Heart left ventricle (tissue), 16 donors: Measurements from ENCODE around the gene GFI1B. TPM values are rescaled to one million over a fixed set of nuclear protein-coding genes. Genes with fewer than 3 reads are reported as not detected.
"Not testable (repeated sequence)": the region's sequence is repeated elsewhere in the genome, so short reads cannot be mapped to it uniquely, and the experiment has no call there.

Experiments
- ATAC-seq, 4 donors: fragments of 200-7000 bp; cut with Tn5 transposase; one replicate each; pipeline ENCODE4 v1.9.1; 2020 to 2022; ENCODE audit warnings: moderate library complexity in 4 of 4, mild to moderate bottlenecking in 3 of 4, moderate number of reproducible peaks in 1 of 4
- DNase-seq, 5 donors: peaks; one replicate each; pipeline ENCODE4 v3.0.0-alpha.2; 2020
- H3K27ac ChIP-seq, 12 donors: fragments of 200-600 bp; sonication (generic) in 4 of 12; one replicate each; pipeline versions ENCODE4 v1.5.0 to v1.8.0; 2016 to 2022; ENCODE audit warnings: mild to moderate bottlenecking in 2 of 12
- H3K27me3 ChIP-seq, 9 donors: fragments of 200-600 bp; sonication (generic) in 2 of 9; one replicate each; pipeline versions ENCODE4 v1.5.1 to v1.8.0; 2016 to 2022; ENCODE audit warnings: mild to moderate bottlenecking in 3 of 9
- H3K36me3 ChIP-seq, 9 donors: fragments of 200-600 bp; sonication (generic) in 2 of 9; one replicate each; pipeline versions ENCODE4 v1.5.0 to v1.8.0; 2018 to 2022; ENCODE audit warnings: mild to moderate bottlenecking in 2 of 9
- H3K4me1 ChIP-seq, 12 donors: fragments of 200-600 bp; sonication (generic) in 4 of 12; one replicate each; pipeline versions ENCODE4 v1.5.0 to v1.8.0; 2016 to 2022; ENCODE audit warnings: mild to moderate bottlenecking in 3 of 12
- H3K4me3 ChIP-seq, 12 donors: fragments of 200-600 bp; sonication (generic) in 4 of 12; one replicate each; pipeline versions ENCODE4 v1.5.0 to v1.8.0; 2017 to 2022; ENCODE audit warnings: mild to moderate bottlenecking in 9 of 12, moderate library complexity in 4 of 12
- H3K9me3 ChIP-seq, 12 donors: fragments of 200-600 bp; sonication (generic) in 4 of 12; one replicate each; pipeline versions ENCODE4 v1.5.0 to v1.8.0; 2016 to 2022; ENCODE audit warnings: mild to moderate bottlenecking in 1 of 12
- CTCF ChIP-seq, 12 donors: fragments of 200-600 bp; sonication (generic) in 4 of 12; IDR thresholded peaks; one replicate each; pipeline versions ENCODE4 v1.5.0 to v1.8.0; 2018 to 2022; ENCODE audit warnings: antibody characterized with exemption in 12 of 12, mild to moderate bottlenecking in 5 of 12
- POLR2A ChIP-seq, 2 donors: fragments of 450-650 bp; IDR thresholded peaks; one replicate each; pipeline ENCODE4 v1.6.1; 2017; ENCODE audit warnings: antibody characterized with exemption in 2 of 2, mild to moderate bottlenecking in 2 of 2, moderate library complexity in 2 of 2
- WGBS, 4 donors: extraction: QIAGEN DNeasy Blood & Tissue Kit in 2 of 4; methylation state at CpG; one replicate each; pipeline versions ENCODE4 v1.1.5 to v1.1.7; 2013 to 2018; 5-methylcytosine and 5-hydroxymethylcytosine counted together
- intact Hi-C, 10 donors: fragments of 100-400 bp; cut with DNase I; formaldehyde crosslinking; loops; one replicate each; pipeline versions ENCODE4 v1.11.1 to v1.14.2; 2022
- polyA plus RNA-seq, 2 donors: library from polyadenylated mRNA; stranded (reverse); fragments of 200-250 nt; gene quantifications; one replicate each; pipeline ENCODE4 v1.2.3, GENCODE V29; 2013
- total RNA-seq, 9 donors: library from RNA; depleted of rRNA in 2 of 9; stranded (reverse); fragments of >200 nt in 2 of 9; fragmentation: NEBNext Ultra II Directional in 3 of 9; extraction: Animal tissue kit (Norgen Biotek cat#: 25700) in 3 of 9; gene quantifications; one replicate each; pipeline versions ENCODE4 v1.1.0 to v1.2.4, GENCODE V29; 2016 to 2023
- donor health status: ischemic (EF 13 %, LVEDD 7.1; RV severe dilation, severe dysfunction).
- donor health status: healthy with polysubstance abuse.
- donor health status: DM: no; HTN: yes; CAD: no.
- donor health status: DM: no; HTN: no; CAD: no.
- donor health status: ischemic (EF 25% LVEDD 6.9; RV normal size, moderate dysfunction).
- donor health status: ischemic (EF 25% LVEDD 5.7; RV mildly dilated, moderate dysfunction).
- donor health status: healthy.
- donor health status: DM: yes; HTN: yes; CAD: no.
- donor health status: ischemic (EF 35%, LVEDD 5.7; RV mildly dilated, moderate dysfunction).
- donor health status: nonischemic (EF 11% LVEDD 7.7; RV severe dilation, severe dysfunction).
- donor health status: DM: yes; HTN: yes; CAD: no.
- donor health status: PGD.
- donor health status: ischemic (EF 29% LVEDD 5.4; RV normal size, mild dysfunction).
- donor health status: nonischemic (EF 23%, LVEDD 6.1; RV moderate dilation, normal function).

GFI1B gene
- total and polyA plus RNA-seq, 11 donors, result 0.06 to 0.39 (median 0.31) TPM; not detected in 6

GRCh38 chr9:132989414-132989996, 11.0 kb downstream of the GFI1B start:
- H3K27me3 ChIP-seq, result peaks cover 0 to 51% (median 10%) of the 10 kb centered on the region in 9 donors
- ATAC-seq (no peak), DNase-seq (no peak)
- no peaks in the 10 kb centered on the region for H3K9me3 ChIP-seq
- intact Hi-C loops, result no loop called here
- H3K4me1 ChIP-seq, result peaks cover 0 to 17% (median 0%) of the 10 kb centered on the region in 12 donors
- H3K27ac ChIP-seq, result no peak overlapping the region
- 85 to 89% (median 87%) methylated on average over 18 to 23 of the region's 23 CpGs for WGBS, 4 donors
- H3K4me3 ChIP-seq, result no peak overlapping the region
- TF ChIP-seq CTCF (IDR thresholded peaks at IDR 0.05) (no peak), POLR2A (IDR thresholded peaks at IDR 0.05) (no peak)
- H3K36me3 ChIP-seq, result no peaks in the 10 kb centered on the region

- H3K9me3 ChIP-seq, DNase-seq, H3K36me3 ChIP-seq, intact Hi-C loops, H3K4me3 ChIP-seq, H3K27ac ChIP-seq, ATAC-seq: not testable (repeated sequence)
- H3K27me3 ChIP-seq, result peaks cover 0 to 55% (median 10%) of the 10 kb centered on the region in 9 donors
- WGBS, 4 donors, result 73 to 88% (median 82%) methylated on average over 4 of the region's 4 CpGs
- H3K4me1 ChIP-seq, result peaks cover 0 to 17% (median 0%) of the 10 kb centered on the region in 12 donors
Observed at GRCh38 chr9:132989998-132990557, 11.6 kb downstream of the GFI1B start.

- WGBS, 4 donors, result 90 to 95% (median 94%) methylated on average over 10 to 14 of the region's 14 CpGs
- no peaks in the 10 kb centered on the region for H3K9me3 ChIP-seq
- H3K4me3 ChIP-seq, result no peak overlapping the region
- H3K27ac ChIP-seq, result no peak overlapping the region
- no peaks in the 10 kb centered on the region for H3K36me3 ChIP-seq
- H3K4me1 ChIP-seq, result peaks cover 0 to 14% (median 0%) of the 10 kb centered on the region in 12 donors
- intact Hi-C loops, result no loop called here
- H3K27me3 ChIP-seq, result peaks cover 0 to 52% (median 10%) of the 10 kb centered on the region in 9 donors
- DNase-seq (no peak), ATAC-seq (no peak)
- TF ChIP-seq POLR2A (IDR thresholded peaks at IDR 0.05) (no peak), CTCF (IDR thresholded peaks at IDR 0.05) (no peak)
Observed at GRCh38 chr9:132990781-132991180, 12.3 kb downstream of the GFI1B start.

- peaks cover 0 to 52% (median 10%) of the 10 kb centered on the region in 9 donors for H3K27me3 ChIP-seq
- TF ChIP-seq CTCF (IDR thresholded peaks at IDR 0.05) (no peak), POLR2A (IDR thresholded peaks at IDR 0.05) (no peak)
- H3K4me1 ChIP-seq, result peaks cover 0 to 8% (median 0%) of the 10 kb centered on the region in 12 donors
- H3K36me3 ChIP-seq, result no peaks in the 10 kb centered on the region
- no peak for DNase-seq
- intact Hi-C loops, result no loop called here
- WGBS, 4 donors, result 40 to 54% (median 44%) methylated on average over 16 of the region's 16 CpGs
- H3K9me3 ChIP-seq, result no peaks in the 10 kb centered on the region
- no peak for ATAC-seq
- H3K4me3 ChIP-seq, result no peak overlapping the region
- no peak overlapping the region for H3K27ac ChIP-seq
Observed at GRCh38 chr9:132991351-132992300, 13.1 kb downstream of the GFI1B start.
